Activated CD4-positive, alpha-beta T cell treated with anti-CD3 and anti-CD28 coated beads for 24 hours (primary cell): ENCODE measurements around the gene MPV17.

Source experiments
- DNase-seq, 2 donors: peaks; one replicate each; pipeline ENCODE4 v3.0.0-alpha.2; 2020; ENCODE audit warnings: low read depth in 2 of 2

The MPV17 gene

DNA sequence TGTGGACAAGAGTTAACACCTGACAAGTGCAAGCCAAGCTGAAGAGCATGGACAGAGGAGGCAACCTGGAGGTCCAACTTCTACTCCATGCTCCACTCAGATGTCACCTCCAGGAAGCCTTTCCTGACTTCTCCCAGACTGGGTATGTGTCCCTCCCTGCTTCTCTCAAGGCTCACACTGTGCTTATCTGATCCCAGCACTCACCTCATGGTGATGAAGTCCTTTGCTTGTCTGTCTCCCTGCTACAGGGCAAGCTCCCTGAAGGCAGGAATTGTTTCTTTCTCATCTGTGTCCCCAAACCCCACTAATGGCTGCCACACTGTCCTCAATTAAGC lies 57.4 kb downstream of the MPV17 start:
- no peak for DNase-seq

DNA sequence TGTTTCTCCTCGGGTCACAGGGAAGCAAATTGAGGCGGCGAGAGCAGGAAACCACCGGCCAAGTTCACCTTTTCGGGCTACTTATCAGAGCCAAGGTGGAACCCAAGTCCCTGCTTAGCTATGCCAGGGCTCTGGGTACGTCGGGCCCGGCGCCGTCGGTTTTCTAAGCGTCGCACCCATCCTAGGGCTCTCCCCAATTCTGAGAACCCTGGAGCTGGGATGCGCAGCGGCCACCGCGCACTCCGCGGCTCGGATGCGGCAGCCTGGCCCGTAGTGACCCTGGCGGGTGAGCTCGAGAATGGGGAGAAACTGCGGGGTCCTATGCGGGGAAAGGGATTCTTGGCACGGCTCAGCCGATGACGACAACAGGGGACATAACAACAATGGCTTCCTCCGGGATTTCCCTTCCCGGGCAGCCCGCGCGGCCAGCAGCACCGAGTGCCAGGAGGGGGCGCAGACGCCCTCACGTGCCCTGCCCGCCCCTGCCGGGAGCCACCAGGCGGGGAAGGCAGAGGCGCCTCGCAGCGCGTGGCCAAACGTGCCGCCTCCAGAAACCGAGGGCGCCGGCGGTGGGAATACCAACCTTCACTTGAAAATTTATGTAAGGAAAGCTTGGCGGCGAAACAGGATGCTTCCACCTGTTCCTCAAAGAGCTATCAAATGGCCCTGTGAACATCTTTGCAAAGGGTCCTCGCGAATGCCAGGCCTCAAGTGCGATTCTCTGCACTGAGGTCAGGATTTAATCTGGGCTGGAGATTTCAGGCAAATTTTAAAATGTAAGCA lies 58.0 kb downstream of the MPV17 start:
- DNase-seq: peak; percentile 35 to 55

DNA sequence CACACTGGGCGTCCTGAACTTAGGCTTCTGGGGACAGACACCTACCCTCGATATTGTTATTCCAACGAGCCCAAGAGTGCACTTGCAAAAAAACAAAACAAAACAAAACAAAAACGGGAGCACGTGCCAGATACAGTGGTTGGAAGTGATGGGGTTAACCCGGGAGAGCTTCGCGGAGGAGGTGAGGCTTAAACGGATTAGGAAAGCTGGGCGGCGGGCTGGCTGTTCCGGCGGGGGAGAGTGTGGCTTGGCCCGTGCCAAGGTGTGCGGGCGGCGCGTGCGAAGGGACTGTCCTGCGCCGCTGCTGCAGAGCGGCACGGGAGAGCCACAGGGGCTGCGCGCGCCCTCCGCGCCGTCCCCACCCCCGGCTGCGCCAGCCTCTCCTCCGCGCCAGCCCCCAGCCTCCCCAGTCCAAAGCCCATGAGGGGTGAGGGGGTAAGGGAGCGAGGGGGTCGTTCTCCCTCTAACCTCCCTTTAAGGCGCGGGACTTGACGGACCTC lies 58.6 kb downstream of the MPV17 start:
- DNase-seq: no peak

DNA sequence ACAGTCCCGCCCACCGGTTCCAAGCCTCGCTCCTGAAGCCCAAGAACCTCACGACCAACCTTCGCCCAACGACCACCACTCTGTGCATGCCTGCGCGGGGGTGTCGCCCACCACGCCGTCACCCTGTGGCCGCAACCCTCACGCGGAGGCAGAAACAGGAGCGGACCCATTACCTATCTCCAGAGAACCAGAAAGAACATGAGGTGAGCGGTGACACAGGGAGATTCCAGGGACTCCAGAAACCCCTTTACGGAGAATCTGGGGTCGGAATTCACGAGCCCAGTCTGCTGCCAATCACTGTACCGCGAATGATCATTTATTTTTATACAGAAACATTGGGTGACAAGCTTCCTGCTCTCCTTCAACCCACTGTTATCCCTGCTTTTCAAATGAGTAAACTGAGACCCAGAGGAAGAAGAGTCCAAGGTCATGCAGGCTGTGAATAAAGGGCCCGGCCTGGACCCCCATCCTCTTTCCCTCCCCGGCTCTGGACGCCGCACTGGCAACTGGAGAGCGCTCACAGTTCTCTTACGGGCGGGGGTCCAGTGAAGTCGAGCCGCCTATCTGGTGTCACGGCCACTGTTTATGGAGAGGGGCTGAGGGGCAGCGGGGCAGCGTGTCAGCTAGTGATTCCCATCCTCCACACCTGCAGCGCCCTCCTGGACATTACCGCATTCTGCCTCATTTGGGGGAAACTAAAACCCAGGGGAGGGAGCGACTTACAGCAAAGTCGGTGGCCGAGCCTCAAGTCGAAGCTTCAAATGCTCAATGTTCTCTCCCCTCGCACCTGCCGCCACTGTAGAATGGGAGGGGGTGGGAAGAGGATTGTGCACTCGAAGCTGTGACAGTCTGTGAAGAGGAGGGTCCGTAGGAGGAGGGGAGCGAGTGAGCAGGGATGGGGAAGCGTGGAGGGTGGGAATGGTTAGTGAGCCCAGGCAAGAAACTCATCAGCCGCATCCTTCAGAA lies 59.3 kb downstream of the MPV17 start:
- DNase-seq: no peak

DNA sequence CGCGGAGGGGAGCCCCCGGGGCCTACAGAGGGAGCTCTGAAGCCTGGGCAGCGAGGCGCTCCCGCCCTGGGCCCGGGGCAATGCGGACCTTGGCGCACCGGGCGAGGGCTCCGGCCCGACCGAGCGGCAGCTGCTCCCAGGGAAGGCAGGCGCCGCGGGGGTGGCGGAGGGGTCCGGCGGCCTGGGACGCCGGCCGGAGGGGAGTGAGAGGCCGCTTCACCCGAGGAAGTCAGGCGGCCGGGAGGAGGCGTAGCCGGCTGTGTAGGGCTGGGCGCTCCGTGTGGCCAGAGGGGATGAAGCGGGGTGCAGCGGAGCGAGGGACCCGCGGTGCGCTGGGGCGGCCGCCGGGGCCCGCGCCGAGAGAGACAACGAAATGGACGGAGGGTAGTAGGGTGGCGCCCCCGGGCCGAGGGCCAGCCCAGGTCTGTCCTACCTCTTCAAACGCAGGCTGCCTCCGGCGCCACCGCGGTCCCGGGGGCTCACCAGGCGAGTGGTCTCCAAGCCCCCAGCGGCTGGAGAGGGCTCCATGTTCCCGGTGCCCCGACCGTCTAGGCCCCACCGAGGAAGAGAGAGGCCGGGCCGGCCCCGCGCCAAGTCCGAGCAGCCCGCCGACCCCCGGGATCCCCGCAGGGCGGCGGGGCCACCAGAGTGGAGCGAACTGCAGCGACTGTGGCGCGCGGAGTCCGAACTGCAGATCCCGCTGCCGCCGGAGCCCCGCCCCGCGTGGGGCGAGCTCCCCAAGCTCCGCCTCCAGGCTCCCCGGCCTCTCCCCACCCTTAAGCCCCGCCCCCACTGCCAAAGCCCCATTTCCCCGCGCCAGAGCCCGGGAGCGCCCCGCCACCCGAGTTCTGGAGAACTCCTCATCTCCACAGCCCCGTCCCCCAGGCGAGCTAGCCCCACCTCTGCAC lies 60.3 kb downstream of the MPV17 start, which contains the start of gene SLC30A3:
Gene SLC30A3, minus strand, starts transcription at position 669 of the 908 bp plus-strand sequence. Its CDS starts 141 bp downstream, at position 528.
- peak; percentile 58 to 73 for DNase-seq

DNA sequence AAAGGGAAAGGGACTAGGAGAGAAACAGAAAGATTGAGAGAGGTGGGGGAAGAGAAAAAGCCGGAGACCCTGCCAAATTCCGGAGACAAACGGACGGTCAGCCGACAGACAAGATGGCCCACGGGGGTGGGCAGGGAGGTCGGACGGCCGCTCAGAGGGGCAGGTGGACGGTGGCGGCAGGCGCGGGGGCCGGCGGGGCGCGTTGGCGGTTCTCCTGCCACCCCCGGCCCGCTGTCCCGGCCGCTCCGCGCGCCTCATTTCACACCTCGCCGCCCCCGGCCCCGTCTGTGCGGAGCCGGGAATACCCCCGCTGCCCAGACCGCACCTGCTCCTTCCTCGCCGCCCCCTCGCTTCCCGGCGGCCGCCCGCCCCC lies 61.0 kb downstream of the MPV17 start:
- no peak for DNase-seq

DNA sequence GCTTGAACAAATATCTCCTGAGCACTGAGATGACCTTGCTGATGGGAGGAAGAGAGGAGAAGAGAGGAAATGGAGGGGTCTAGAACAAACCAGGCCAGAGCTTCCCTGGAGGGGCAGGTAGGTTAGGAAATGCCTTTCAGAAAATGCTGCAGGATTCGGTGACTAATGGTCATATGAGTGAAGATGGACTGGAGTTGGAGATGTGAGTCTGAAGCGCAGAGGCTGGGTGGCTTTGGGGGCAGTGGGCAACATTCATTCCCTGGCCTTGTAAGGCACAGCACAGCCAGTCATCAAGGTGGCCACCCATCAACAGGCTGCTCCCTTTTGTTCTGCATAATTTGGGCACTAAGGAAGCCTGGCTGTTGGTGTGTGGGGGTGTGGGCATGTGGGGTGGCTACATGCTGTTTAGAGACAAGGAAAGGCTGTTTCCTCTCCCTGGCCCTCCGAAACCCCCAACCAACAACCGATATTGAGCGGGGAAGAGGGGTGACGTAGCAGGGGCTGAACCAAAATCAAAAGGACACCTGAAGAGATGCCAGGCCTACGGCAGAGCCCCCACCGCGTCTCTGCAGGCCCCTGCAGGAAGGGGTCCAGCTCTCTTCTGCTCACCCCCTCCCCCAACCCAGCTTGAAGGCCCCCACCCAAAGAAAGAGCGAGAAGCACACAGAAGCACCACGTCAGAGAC lies 61.5 kb downstream of the MPV17 start:
- no peak for DNase-seq
